ENCODE measurements around the gene BTBD19.

DNA sequence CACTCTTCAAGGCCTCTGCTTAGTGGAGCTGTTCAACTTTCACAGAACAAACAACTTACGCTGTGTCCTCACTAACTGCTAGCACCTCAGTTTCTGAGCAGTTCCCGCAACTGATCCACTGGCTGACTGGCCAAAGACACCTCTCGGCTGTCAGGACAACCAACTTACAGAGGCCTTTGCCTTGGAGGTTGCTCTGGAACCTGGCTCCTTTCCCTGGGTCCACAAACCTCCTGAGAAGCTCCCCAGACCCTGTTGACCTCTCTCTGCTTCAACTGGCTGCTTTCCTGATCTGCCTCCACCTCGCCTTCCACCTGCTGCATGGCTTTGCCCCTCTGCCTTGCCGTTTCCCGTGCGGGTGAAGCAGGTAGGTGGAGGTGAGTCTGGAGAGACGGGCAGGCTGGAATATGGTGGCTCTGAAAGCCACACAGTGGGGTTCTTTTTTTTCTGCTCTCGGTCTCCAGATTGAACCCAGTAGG, 13.0 kb downstream of the BTBD19 start:
- no peak for TF ChIP-seq CREB1 (IDR thresholded peaks at IDR 0.05; ENCODE audit: low read depth)
- TF ChIP-seq EGR1 (IDR thresholded peaks at IDR 0.05), result no peak
- no peak for TF ChIP-seq EP300 (IDR thresholded peaks at IDR 0.05; ENCODE audit: borderline replicate concordance)
- no peak for TF ChIP-seq ZBTB7A (IDR thresholded peaks at IDR 0.05; ENCODE audit: low read depth)
- no peak for TF ChIP-seq TAF1 (IDR thresholded peaks at IDR 0.05; ENCODE audit: low read depth)
- TF ChIP-seq, protein P1, sequence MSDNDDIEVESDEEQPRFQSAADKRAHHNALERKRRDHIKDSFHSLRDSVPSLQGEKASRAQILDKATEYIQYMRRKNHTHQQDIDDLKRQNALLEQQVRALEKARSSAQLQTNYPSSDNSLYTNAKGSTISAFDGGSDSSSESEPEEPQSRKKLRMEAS (IDR thresholded peaks at IDR 0.05), result no peak
- no peak for TF ChIP-seq TEAD4 (IDR thresholded peaks at IDR 0.05)
- TF ChIP-seq, protein P2, sequence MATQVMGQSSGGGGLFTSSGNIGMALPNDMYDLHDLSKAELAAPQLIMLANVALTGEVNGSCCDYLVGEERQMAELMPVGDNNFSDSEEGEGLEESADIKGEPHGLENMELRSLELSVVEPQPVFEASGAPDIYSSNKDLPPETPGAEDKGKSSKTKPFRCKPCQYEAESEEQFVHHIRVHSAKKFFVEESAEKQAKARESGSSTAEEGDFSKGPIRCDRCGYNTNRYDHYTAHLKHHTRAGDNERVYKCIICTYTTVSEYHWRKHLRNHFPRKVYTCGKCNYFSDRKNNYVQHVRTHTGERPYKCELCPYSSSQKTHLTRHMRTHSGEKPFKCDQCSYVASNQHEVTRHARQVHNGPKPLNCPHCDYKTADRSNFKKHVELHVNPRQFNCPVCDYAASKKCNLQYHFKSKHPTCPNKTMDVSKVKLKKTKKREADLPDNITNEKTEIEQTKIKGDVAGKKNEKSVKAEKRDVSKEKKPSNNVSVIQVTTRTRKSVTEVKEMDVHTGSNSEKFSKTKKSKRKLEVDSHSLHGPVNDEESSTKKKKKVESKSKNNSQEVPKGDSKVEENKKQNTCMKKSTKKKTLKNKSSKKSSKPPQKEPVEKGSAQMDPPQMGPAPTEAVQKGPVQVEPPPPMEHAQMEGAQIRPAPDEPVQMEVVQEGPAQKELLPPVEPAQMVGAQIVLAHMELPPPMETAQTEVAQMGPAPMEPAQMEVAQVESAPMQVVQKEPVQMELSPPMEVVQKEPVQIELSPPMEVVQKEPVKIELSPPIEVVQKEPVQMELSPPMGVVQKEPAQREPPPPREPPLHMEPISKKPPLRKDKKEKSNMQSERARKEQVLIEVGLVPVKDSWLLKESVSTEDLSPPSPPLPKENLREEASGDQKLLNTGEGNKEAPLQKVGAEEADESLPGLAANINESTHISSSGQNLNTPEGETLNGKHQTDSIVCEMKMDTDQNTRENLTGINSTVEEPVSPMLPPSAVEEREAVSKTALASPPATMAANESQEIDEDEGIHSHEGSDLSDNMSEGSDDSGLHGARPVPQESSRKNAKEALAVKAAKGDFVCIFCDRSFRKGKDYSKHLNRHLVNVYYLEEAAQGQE (IDR thresholded peaks at IDR 0.05; ENCODE audit: low read depth), result no peak
- no peak for TF ChIP-seq NFIC (IDR thresholded peaks at IDR 0.05)
- TF ChIP-seq TCF12 (IDR thresholded peaks at IDR 0.05; ENCODE audit: low read depth), result no peak
- TF ChIP-seq RAD21 (IDR thresholded peaks at IDR 0.05; ENCODE audit: low read depth), result no peak
- no peak for TF ChIP-seq USF1 (IDR thresholded peaks at IDR 0.05)
- no peak for TF ChIP-seq YY1 (IDR thresholded peaks at IDR 0.05; ENCODE audit: low read depth)
- TF ChIP-seq CEBPB (IDR thresholded peaks at IDR 0.05), result no peak
